Stomach smooth muscle (tissue), 2 donors: ENCODE measurements around the gene ACAD8.
A peak's percentile ranks its signal among the peaks of the same experiment; 100 is the strongest.

Source experiments
- H3K27ac ChIP-seq: one replicate; pipeline ENCODE4 v1.7.0; 2013; ENCODE audit warnings: mild to moderate bottlenecking, low read length, inconsistent platforms
- H3K27me3 ChIP-seq, 2 donors: one replicate each; pipeline ENCODE4 v1.7.0; 2013; ENCODE audit warnings: low read length in 2 of 2; ENCODE audit not compliant: insufficient read depth in 2 of 2, control insufficient read depth in 1 of 2
- H3K36me3 ChIP-seq, 2 donors: one replicate each; pipeline ENCODE4 v1.7.0; 2013; ENCODE audit warnings: low read length in 2 of 2; ENCODE audit not compliant: control insufficient read depth in 2 of 2, insufficient read depth in 2 of 2
- H3K4me1 ChIP-seq: one replicate; pipeline ENCODE4 v1.7.0; 2013; ENCODE audit warnings: low read length; ENCODE audit not compliant: control insufficient read depth, insufficient read depth
- H3K4me3 ChIP-seq, 2 donors: one replicate each; pipeline ENCODE4 v1.7.0; 2013; ENCODE audit warnings: low read length in 2 of 2
- H3K9ac ChIP-seq, 2 donors: one replicate each; pipeline ENCODE4 v1.7.0; 2013; ENCODE audit warnings: low read length in 2 of 2, mild to moderate bottlenecking in 1 of 2
- H3K9me3 ChIP-seq, 2 donors: one replicate each; pipeline ENCODE4 v1.7.0; 2013; ENCODE audit warnings: low read length in 2 of 2; ENCODE audit not compliant: control insufficient read depth in 2 of 2
- donor health status: healthy.
- donor health status: Pancreatic carcinoma.

Gene ACAD8

DNA sequence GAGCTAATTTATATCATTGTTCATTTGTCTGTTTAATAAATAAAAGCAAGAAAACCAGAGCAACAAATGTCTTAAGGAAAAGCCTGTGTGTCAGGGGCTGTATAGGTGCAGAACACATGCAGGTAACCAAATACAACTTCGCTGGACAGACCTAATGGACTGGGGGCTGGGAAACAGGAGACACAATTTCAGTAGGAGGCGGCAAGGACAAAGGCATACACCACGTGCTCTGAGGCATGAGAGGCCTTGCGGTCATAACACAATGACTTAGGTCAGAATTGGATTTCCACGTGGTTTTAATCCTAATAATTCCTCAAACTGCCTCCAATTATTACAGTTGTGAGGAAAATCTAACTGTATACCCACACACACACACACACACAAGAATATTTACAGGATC lies 14.1 kb downstream of the ACAD8 start:
- Histone ChIP-seq H3K9ac (no peak overlapping the region), H3K27me3 (peaks cover 11 to 12% of the 10 kb centered on the region in 2 donors), H3K4me1 (no peaks in the 10 kb centered on the region)

DNA sequence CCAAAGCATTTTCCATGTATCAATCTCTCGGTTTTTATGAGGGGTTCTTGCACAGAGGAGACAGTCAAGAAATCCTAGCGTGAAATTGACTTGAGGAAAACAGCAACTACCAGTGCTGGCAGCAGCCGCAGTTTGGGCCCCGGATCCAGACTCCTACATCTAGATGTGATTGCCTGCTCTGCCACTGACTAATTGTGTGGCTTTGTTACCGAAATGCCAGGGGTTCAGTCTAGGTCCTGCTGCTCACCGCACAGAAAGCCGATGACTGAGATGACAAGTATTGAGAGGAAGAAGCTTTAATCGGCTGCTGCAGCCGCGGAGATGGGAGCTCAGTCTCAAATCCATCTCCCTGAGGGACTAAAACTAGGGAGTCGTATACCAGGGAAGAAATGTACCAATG lies 14.6 kb downstream of the ACAD8 start:
- Histone ChIP-seq H3K4me1 (no peaks in the 10 kb centered on the region), H3K9ac (no peak overlapping the region), H3K4me3 (no peak overlapping the region), H3K9me3 (no peaks in the 10 kb centered on the region), H3K27me3 (peaks cover 14 to 17% of the 10 kb centered on the region in 2 donors), H3K36me3 (peaks cover 3 to 12% of the 10 kb centered on the region in 2 donors), H3K27ac (no peak overlapping the region)

More for the DNA sequence above, 14.1 kb downstream of the ACAD8 start:
- Histone ChIP-seq H3K9me3 (no peaks in the 10 kb centered on the region), H3K4me3 (no peak overlapping the region), H3K36me3 (peaks cover 7 to 13% of the 10 kb centered on the region in 2 donors), H3K27ac (no peak overlapping the region)

GRCh38 chr11:134270250-134270714 lies 16.9 kb downstream of the ACAD8 start:
- Histone ChIP-seq H3K9ac (no peak overlapping the region), H3K36me3 (no peaks in the 10 kb centered on the region), H3K4me3 (no peak overlapping the region), H3K27ac (no peak overlapping the region), H3K9me3 (no peaks in the 10 kb centered on the region), H3K4me1 (no peaks in the 10 kb centered on the region), H3K27me3 (peaks cover 27 to 40% of the 10 kb centered on the region in 2 donors)

DNA sequence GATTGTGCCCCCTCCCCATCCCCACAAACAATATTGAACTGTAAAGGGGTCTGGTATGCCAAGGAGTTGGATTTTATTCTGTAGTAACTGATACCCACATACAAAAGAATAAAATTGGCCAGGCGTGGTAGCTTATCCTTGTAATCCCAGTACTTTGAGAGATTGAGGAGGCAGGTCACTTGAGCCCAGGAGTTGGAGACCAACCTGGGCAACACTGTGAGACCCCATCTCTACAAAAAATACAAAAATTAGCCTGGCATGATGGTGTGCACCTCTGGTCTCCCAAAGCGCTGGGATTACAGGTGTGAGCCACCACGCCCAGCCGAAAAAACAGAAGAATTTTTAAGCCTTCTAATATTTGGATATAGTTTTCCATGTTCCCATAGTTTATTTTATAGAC lies 18.6 kb downstream of the ACAD8 start:
- Histone ChIP-seq H3K4me1 (peaks cover 15% of the 10 kb centered on the region), H3K4me3 (no peak overlapping the region), H3K9me3 (no peaks in the 10 kb centered on the region), H3K9ac (no peak overlapping the region), H3K27ac (no peak overlapping the region), H3K36me3 (no peaks in the 10 kb centered on the region), H3K27me3 (peaks cover 38 to 56% of the 10 kb centered on the region in 2 donors)

- Histone ChIP-seq H3K36me3 (no peaks in the 10 kb centered on the region), H3K27me3 (peaks cover 45 to 63% of the 10 kb centered on the region in 2 donors), H3K4me3 (no peak overlapping the region), H3K9me3 (no peaks in the 10 kb centered on the region), H3K27ac (no peak overlapping the region), H3K4me1 (peaks cover 15% of the 10 kb centered on the region), H3K9ac (no peak overlapping the region)
These were observed 19.3 kb downstream of the ACAD8 start for GRCh38 chr11:134272381-134273316.

DNA sequence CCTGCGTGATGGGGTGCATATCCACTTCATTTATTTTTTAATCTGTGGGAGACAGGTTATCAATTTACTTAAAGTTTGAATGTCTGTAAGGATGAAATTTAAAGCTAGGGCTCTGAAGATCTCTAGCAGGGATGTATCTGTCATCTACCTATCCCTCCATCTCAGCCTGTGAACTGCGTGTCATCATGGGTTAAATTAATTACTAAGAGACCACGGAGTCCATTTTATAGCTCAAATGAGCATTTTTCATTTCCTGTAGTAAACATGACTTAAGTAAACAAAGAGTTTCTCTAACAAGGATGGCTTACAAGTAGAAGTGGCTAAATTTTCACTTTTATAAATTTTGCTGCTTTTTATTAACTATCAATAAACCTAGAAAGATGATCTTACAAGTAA lies 19.9 kb downstream of the ACAD8 start:
- Histone ChIP-seq H3K9ac (no peak overlapping the region), H3K36me3 (no peaks in the 10 kb centered on the region), H3K4me3 (no peak overlapping the region), H3K9me3 (peaks cover 0 to 3% of the 10 kb centered on the region in 2 donors), H3K4me1 (peaks cover 15% of the 10 kb centered on the region), H3K27ac (no peak overlapping the region), H3K27me3 (peaks cover 50 to 67% of the 10 kb centered on the region in 2 donors)

- peaks cover 3 to 5% of the 10 kb centered on the region in 2 donors for H3K9me3 ChIP-seq
- peaks cover 15% of the 10 kb centered on the region for H3K4me1 ChIP-seq
- H3K9ac ChIP-seq: no peak overlapping the region
- H3K4me3 ChIP-seq: no peak overlapping the region
- H3K36me3 ChIP-seq: no peaks in the 10 kb centered on the region
- peaks cover 49 to 65% of the 10 kb centered on the region in 2 donors for H3K27me3 ChIP-seq
- no peak overlapping the region for H3K27ac ChIP-seq
These were observed 21.8 kb downstream of the ACAD8 start for GRCh38 chr11:134275188-134275533.

DNA sequence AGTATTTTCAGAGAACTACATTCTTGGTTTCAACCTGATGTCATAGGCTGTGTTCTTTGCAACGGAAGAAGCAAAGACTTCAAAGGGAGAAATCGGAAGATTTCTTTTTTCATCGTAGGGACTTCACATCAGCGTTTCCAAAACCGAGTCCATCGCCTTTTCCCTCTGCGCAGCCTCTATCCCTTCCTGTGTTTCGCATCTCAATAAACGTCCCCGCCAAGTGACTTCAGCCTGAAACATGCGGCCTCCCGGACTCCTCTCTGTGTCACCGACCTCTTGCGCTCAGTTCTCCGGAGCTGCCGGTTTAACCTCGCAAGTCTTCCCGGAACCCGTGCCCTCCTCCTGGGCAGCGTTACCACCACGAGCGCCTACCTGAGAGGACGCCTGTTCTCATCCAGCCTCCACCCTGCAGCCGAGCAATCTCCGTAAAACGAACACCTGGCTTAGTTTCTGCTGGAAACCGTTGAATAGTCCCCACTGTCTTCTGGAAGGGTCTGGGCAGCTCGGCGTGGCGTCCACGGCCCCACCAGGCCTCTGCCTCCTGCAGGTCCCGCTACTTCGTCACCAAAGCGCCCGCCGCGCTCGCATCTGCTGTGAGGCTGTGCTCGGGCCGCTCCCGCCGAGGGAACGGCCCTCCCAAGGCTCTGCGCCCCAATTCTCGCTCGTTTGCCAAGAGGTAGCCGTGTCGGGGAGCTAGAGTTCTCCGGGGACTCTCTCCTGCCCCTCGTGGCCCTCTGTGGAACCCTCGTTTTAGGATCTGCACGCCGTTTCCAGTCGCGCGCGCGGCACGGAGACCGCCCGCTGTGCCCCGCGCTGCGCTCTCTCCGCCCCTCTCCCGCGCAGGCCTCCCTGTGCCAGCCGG lies 22.4 kb downstream of the ACAD8 start, which contains the start of gene GLB1L3:
Gene GLB1L3, plus strand, starts transcription at position 846 of the 862 bp plus-strand sequence. CDS start 362 bp downstream, outside the sequence.
- Histone ChIP-seq H3K4me1 (peaks cover 15% of the 10 kb centered on the region), H3K27ac (no peak within 1 kb of the TSS), H3K4me3 (peak within 1 kb of the TSS; percentile 50 to 55), H3K9ac (no peak within 1 kb of the TSS), H3K36me3 (no peaks in the 10 kb centered on the region), H3K9me3 (peaks cover 3 to 5% of the 10 kb centered on the region in 2 donors), H3K27me3 (peaks cover 48 to 65% of the 10 kb centered on the region in 2 donors)

DNA sequence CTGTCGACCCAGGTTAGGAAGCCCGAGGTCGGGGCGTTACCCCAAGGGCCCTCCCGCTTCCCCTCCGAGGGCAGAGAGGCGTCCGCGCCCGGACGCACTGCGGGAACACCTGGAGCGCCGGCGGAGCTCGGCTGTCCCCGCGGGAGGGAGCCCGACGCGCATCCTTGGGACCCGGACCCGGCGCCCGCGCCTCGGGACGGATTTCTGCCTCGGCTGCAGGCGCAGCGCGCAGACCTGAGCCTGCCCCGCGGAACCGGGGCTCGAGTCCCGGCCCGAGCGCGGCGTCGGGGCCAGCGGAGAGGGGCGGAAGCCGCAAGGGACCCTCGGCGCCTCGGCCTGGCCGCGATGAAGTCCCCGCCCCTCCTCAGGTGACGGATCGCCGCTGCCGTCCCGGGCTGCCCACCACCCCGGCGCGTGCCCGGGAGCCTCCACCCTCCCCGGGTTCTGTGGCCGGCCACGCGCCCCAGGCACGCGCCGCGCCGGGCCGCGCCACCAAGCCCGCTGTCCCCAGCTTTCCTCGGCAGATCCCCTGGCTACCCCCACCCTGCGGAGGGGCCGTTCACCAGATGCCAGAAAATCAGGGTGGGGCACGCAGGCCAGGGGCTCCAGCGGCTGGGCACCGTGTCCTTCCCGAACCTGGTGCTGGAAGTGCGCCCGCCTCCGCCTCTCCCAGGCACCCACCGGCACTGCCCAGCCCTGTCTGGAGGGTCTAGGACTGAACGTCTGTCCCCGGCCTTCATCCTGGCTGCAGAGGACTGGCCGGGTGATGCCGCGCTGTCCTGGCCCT lies 23.2 kb downstream of the ACAD8 start:
- peaks cover 3 to 5% of the 10 kb centered on the region in 2 donors for H3K9me3 ChIP-seq
- no peak overlapping the region for H3K9ac ChIP-seq
- H3K27ac ChIP-seq: no peak overlapping the region
- H3K4me3 ChIP-seq: peak overlapping the region; percentile 50 to 55
- H3K36me3 ChIP-seq: no peaks in the 10 kb centered on the region
- H3K4me1 ChIP-seq: peaks cover 15% of the 10 kb centered on the region
- peaks cover 44 to 62% of the 10 kb centered on the region in 2 donors for H3K27me3 ChIP-seq
